ENCODE measurements around the gene NUDT8.
"Not testable (repeated sequence)": the region's sequence is repeated elsewhere in the genome, so short reads cannot be mapped to it uniquely, and the experiment has no call there.

Gene NUDT8

DNA sequence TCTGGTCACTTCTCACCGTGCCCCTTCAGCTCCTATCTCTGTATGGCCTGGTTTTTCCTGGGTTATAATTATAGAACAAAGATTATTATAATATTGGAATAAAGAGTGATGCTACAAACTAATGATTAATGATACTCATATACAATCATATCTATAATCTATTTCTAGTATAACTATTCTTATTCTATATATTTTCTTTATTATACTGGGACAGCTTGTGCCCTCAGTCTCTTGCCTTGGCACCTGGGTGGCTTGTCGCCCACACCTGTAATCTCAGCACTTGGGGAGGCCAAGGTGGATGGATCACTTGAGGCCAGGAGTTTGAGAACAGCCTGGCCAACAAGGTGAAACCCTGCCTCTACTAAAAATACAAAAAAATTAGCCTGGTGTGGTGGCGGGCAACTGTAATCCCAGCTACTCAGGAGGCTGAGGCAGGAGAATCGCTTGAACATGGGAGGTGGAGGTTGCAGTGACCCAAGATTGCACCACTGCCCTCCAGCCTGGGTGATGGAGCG is 30.0 kb upstream of the NUDT8 start:
- DNase-seq (ENCODE audit: low read depth): not testable (repeated sequence)

DNA sequence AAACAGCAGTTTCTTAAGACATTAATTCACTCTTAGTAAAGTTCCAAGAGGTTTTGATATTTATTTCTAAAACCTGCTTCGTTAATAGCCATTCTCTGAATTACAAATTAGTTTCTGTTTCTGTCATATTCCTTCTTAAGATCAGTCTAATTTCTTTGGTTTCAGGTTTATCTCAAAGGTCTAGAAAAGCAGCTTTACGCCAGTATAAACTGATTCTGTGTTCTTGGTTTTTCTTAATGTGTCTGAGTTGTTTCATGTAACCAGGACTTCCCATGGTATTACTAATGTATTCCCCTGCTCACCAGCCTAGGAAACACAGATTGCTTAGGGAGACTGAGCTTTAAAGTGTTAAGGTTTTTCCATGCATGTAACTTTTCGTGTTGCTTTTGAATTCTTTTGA is 27.6 kb upstream of the NUDT8 start:
- DNase-seq (ENCODE audit: low read depth): no peak

DNA sequence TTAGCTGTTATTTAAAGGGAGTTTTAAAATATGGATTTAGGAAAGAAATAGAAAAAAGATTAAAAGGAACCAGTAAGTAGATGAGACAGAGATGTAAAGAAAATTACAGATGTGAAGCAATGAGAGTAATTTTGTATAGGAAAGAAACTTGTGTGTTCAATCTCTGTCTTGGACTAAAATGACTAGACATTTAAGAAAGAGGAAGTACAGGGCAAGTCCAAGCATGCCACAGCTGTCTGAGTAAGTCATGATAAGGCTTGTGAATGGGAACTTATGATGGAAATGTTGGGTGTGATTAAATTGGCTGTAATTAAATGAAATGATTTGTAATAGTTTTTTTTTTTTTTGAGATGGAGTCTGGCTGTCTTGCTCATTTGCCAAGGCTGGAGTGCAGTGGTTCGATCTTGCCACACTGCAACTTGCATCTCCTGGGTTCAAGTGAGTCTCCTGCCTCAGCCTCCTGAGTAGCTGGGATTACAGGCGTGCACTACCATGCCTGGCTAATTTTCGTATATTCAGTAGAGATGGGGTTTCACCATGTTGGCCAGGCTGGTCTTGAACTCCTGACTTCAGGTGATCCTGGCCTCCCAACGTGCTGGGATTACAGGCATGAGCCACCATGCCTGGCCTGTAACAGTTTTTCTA is 26.7 kb upstream of the NUDT8 start:
- no peak for DNase-seq (ENCODE audit: low read depth)

DNA sequence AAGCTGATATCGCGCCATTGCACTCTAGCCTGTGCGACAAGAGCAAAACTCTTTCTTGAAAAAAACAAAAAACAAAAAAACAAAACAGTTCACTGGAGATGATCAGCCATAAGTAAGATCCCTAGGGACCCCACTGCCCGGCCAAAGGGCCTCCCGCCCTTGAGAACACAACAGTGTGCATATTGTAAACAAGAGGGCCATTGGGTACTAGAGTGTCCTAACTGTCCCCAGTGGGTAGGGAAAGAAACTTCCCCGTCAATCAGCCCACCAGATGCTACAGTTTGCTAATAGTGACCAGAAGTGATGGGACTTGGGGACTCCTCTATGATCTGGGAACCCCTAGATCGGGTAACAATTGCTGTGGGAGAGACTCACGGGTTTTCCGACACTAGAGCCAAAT is 24.5 kb upstream of the NUDT8 start:
- DNase-seq (ENCODE audit: low read depth): no peak

DNA sequence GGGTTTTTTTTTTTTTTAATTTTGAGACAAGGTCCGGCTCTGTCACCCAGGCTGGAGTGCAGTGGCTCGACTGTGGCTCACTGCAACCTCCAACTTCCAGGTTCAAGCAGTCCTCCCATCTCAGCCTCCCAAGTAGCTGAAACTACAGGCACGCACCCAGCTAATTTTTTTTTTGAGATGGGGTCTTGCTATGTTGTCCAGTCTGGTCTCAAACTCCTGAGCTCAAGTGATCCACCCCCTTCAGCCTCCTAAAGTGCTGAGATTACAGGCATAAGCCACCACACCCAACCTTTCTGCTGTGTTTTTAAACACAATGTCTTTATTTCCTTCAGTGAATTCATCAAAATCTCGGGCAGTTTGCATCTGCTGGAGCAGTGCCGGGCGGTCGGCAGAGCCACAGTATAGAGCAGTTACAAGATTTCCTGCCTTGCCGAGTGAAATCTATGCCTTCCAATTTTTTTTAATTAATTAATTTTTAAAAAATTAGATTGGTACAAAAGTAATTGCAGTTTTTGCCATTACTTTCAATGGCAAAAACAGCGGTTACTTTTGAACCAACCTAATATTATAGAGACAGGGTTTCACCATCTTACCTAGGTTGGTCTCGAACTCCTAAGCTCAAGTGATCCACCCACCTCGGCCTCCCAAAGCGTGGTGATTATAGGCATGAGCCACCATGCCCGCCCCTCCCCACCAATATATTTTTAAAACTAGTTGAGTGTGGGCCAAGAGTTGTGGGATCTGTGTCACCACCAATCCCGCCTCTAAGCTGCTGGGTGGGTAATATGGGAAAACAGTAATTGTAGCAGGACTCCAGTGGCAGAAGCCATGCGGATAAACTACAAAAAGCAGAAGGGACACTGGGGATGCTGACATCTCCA is 23.5 kb upstream of the NUDT8 start:
- no peak for DNase-seq (ENCODE audit: low read depth)

DNA sequence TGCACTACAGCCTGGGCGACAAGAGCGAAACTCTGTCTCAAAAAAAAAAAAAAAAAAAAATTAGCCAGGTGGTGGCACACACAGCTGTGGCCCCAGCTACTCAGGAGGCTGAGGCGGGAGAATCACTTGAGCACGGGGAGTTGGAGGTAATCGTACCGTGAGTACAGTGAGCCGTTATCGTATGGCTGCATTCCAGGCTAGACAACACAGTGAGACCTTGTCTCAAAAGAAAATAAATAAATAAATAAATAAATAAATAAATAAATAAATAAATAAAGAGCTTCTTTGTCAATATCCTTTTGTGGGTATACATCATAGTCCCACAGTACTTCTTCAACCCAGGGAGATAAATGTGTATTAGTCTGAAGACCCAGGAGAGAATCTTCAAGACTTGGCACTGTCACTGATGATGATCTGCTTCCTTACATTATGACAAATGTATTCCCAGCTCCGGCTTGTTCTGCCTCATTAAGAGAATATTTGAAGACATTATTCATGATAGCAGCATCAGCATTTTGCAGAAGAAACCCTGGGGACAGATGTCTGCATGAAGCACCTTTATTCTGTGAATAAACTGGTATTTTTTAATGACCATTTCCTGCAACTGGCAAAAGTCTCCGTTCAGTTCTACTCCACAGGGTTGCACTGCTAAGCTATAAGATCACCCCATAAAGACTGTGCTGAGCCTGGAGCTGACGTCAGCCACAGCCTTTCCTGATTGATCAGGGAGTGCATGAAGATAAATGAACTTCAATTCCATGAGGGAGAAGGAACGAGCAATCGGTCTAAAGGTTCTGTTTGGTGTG is 22.4 kb upstream of the NUDT8 start:
- DNase-seq (ENCODE audit: low read depth): no peak

DNA sequence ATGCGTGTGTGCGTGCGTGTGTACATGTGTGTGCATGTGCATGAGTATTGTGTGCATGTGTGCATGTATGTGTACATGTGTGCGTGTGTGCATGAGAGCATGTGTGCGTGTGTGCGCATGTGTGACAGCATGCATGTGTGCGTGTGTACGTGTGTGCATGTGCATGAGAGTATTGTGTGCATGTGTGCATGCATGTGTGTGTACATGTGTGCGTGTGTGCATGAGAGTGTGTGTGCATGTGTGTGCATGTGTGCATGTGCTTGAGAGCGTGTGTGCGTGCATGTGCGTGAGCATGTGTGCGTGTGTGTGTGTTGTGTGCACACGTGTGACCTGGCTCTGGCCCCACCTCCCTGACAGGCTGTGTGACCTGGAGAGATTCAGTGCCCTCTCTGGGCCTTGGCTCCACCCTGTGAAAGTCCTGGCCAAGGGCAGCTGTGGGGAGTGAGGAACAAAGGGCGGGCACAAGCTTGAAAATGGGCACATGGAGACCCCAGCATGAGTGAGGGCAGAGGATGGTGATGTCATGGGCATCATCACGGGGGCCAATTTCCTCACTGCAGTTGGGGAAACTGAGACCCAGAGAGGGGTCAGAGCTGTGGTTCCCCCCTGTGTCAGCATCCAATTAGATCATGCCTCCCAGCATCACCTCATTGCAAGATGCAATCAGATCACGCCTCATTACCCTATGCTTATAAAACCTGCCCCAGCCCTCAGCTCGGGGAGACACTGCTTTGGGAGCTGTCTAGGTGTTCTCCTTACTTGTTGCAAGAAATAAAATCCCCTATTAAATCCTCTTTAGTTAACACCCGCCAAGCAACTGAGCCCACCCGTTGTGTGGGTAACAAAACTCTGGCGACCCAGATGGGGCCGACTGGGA is 20.1 kb upstream of the NUDT8 start:
- no peak for DNase-seq (ENCODE audit: low read depth)

DNA sequence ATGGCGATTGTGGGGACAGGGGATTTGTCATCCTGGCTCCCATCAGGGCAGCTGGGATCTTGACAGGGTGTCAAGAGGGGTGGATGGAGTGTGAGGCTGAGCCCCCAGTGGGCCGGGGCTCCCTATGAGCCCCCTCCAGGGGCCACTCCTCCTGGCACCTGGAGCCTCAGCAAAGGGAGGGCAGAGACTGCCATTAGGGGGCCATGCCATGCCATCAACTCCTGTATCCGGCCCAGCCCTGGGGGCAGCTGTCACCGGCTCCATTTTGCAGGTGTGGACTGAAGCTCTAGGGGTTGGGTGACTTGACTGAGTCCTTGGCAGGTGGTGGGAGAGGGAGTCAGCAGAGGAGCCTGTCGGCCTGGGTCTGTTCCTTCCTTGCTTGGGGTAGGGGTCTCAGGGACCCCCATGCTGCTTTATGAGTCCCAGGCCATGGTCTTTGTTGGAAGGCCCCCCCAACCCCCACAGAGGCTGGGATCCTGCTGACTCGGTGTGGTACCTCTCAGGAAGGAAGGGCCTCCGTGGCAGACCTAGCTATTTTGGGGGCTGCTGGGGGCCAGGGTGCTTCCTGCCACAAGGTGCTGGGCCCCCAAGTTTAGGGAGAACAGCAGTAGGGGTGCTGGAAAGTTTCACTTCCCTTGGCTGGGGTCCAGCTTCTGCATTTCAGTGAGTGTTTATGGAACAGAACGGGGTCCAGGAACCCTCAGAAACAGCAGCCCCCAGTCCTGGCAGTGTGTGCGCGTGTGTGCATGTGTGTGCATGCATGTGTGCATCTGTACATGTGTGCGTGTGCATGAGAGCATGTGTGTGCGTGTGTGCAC is 19.3 kb upstream of the NUDT8 start:
- no peak for DNase-seq (ENCODE audit: low read depth)

DNA sequence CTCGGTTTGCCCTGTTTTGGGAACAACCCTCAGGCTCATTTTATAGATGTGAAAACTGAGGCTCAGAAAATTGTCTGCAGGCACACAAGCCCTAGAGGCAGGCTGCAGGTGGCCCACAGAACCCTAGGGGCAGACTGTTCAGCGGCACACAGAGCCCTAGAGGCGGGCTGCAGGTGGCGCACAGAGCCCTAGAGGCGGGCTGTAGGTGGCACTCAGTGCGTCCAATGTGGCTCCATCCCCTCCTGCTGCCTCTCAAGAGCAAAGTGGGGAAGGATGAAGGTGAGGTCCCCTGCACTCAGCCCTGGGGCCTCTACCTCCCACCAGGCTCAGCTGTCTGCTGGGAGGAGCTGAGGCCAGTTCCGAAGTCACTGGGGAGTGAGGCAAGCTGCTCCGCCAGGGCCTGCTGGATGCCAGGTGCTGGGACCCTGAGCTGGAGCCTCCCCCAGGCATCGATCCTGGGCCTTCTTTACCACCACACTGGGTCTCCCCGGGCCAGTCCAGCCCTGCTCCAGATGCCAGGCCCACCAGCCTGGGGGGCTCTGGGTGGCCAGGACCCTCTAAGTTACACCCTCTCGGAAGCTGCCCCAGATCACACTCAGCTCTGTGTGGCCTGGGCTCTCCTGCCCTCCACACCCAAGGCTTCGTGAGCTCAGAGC is 18.5 kb upstream of the NUDT8 start:
- peak; percentile 45 for DNase-seq (ENCODE audit: low read depth)

DNA sequence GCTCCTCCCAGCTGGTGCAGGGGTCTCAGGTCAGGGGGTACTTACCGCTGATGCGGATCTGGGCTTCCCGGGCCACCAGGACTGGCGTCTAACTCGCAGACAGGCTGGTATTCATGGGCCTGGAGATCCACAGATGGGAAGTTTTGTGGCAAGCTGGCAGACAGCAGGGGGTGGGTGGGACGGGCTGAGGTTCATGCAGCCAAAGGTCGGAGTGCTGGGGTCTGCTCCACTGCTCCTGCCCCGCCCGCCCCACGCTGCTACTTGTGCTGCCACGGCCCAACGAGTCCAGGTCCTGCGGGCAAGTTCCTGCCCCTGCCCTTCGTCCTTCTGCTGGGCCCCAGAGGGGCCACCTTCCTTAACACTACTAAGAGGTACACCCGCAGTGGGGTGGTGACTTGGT is 17.7 kb upstream of the NUDT8 start:
- DNase-seq (ENCODE audit: low read depth): no peak

DNA sequence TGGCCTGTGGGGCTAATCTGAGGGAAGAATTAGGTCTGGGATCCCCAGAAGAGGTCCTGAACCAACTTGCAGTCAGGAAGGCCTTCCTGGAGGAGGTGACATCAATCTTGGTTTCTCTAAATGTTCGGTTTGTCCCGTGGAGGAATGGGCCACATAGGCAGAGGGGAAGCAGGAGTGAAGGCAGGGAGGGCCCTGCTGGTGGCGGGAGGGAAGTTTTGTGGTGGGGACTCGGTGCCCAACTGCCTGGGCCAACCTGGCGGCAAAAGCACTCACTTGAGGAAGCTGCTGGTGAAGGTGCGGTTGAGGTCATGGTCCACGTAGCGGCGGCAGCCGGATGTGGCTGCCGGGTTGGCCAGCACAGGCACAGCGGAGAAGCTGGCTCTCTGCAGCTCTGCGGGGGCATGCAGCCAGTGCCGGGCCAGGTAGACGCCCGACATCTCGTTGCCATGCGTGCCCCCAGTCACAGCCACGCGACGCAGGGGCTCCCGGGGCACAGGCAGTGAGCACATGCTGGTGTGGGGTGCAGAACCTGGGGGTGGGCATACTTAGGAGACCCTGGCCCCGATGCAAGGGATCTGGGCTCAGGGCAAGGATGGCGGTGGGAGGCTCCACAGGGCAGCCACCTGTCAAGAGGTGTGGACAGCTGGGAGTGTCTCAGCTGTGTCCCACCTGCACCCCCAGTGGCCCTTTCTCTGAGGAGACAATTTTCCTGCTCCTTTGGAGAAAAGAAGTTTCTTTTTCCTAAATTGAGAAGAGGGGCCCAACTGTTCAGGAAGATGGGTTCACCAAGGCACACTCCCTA is 17.0 kb upstream of the NUDT8 start:
- no peak for DNase-seq (ENCODE audit: low read depth)

DNA sequence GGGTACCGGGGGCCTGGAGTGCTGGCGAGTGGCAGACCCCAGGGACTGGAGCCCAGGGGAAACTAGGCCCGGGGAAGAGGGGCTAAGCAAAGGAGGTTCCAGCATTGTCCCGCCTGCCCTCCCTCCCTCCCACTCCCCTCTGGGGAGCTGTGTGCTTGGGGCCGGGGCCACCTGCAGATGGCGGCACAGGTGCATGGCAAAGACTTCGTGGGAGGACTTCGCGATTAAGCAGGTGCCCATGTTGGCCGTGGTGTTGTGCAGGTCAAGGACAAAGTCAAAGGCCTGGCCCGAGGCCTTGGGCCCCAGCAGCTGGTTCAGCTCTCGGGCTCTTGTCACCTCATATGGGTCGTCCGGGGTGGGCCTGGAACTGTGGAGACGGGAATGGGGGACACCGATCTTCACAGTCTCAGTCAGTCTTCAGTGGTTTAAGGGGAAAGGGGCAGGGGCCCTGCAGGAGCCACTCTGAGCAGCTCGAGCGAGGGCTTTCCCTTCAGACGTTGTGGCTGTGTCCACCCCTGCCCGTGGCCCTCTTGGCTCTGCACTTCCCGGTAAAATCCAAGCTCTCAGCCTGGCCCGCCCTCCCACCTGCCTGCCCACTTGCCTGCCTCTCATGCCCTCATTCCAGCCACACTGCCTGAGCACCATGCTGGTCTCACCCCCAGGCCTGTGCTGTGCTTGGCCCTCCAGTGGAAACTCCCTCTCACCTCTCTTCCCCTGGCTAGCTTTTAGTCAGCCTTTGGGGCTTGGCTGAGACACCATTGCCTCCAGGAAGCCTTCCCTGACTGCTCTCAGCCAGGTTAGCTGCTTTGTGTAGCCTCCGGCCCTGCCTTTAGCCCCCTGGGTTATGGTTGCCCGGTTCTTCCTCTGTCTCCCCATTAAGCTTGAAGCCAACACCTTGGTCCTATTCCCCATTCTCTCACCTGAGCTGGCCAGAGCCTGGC is 16.1 kb upstream of the NUDT8 start:
- no peak for DNase-seq (ENCODE audit: low read depth)

DNA sequence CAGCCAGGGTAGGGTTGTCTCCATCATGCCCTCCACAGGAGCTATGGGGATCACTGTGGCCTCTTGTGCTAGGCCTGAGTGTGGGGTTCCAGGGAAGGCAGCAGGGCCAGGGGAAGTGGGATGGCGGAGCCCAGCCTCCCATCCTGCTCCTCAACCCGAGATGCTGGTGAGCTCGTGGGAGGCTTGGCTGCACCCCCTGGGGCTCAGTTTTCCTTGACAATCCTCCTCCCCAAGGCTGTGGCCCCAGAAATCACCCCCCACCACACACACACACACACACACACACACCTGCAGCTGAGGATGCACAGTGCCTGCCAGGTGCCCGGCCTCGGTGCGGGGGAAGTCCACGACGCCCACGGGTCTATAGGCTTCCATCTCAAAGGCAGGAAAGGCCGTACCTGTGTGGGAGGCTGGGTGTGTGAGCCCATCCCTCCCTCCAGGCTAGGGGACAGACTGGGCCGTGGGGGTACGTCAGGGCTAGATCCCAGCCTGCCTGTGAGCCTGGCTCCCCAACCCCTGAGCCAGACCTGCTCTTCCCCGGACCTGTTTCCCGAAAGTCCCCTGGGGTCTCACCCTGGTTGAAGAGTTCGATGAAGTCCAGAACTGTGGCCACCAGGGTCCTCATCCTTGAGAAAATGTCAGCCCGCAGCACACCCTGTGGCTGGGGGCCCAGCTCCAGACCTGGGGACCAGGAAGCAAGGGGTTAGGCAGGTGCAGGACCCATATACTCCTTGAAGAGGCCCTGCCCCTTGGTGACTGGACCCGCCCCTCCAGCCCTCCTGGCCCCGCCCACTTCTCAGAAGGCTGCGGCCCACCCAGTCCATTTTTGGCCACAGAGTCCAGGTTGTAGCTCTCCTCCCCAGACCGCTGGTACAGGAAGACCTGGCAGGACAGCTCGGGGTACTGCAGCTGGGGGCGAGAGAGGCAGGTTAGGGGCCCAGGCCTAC is 15.0 kb upstream of the NUDT8 start:
- DNase-seq (ENCODE audit: low read depth): no peak

DNA sequence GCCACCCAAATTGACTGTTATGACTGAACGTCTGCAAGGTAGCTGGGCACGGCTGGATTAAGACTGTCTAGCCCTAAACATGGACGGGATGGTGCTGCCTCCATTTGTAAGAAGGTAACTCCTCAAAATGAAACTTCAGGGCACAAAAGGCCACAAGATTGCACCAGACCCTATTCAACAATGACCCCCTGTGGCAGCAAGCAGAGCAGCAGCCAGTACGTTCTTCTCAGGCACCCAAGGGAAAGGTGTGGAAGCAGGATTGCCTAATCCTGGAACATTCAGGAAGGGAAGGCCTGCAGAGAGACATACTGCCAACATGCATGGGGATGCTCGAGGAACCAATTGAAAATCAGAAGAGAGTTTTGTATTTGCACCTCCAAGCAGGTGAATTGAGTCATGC is 14.3 kb upstream of the NUDT8 start:
- no peak for DNase-seq (ENCODE audit: low read depth)

DNA sequence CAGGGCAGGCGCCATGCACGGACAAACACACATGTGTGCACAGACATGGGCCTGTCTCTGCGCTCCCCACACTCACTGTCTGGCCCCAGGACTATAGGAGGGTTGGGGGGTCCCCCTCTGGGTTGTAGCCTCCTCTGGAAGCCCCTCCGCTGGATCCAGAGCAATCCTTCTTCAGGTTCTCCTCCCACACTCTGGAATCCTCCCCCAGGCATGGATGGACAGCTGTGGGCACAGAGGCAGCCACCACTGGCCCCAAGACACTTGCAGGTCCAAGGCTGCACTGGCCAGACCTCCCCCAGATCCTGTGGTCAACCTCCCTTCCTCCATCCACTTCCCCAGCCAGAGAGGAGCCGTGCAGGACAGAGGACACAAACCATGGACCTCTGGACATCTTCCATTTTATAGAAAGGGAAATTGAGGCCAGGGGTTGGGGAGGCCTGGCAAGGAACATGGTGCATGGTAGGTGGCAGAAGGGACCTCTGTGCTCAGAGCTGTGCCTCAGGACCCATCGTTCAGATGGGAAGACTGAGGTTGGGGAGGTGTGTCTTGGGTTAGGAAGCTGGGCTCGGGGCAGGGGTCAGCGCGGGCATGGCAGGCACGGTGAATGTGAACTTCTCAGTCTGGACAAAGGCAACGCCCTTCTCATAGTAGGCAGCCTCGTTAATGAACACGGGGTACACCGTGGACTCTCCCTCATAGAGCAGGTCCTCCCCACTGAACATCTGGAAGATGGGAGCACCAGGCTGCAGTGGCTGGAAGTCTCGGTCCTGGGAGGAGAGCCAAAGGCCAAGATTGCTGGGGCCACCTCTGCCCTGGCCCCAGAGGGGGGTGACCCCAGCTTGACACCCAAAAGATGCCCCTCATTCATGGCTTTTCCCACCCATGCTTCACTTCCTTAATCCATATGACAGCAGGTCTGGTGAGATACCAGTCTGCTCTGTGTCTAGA is 12.7 kb upstream of the NUDT8 start:
- DNase-seq (ENCODE audit: low read depth): no peak

All from activated gamma-delta T cell treated with anti-CD3 and anti-CD28 coated beads, Interleukin-2, amount 50 U/mL, for 16 hours (primary cell).